Activated CD4-positive, alpha-beta memory T cell treated with anti-CD3 and anti-CD28 coated beads for 36 hours (primary cell): ENCODE measurements around the gene ELAC1. TPM values are rescaled to one million over a fixed set of nuclear protein-coding genes. Genes with fewer than 3 reads are reported as not detected.
A peak's percentile ranks its signal among the peaks of the same experiment; 100 is the strongest.

Experiments
- CTCF ChIA-PET: fragments of 350-600 bp; sonication (Branson Sonifier 250); formaldehyde crosslinking; loops from one replicate; lab custom pipeline; 2021; ENCODE audit warnings: antibody characterized with exemption, inconsistent platforms; lab: Charles Lee
- POLR2A ChIA-PET: fragments of 350-600 bp; sonication (Branson Sonifier 250); formaldehyde crosslinking; loops from one replicate; lab custom pipeline; 2021; ENCODE audit warnings: antibody characterized with exemption; lab: Charles Lee
- DNase-seq: peaks from one replicate; pipeline ENCODE4 v3.0.0-alpha.2; 2020
- H3K27ac Mint-ChIP-seq: one replicate; pipeline ENCODE4 v1.8.0; 2021; ENCODE audit warnings: mixed read lengths
- H3K27me3 Mint-ChIP-seq: one replicate; pipeline ENCODE4 v1.8.0; 2021; ENCODE audit warnings: mixed read lengths
- H3K36me3 Mint-ChIP-seq: one replicate; pipeline ENCODE4 v1.8.0; 2021; ENCODE audit warnings: mixed read lengths
- H3K4me1 Mint-ChIP-seq: one replicate; pipeline ENCODE4 v1.8.0; 2021; ENCODE audit warnings: low read depth, mixed read lengths
- H3K4me3 Mint-ChIP-seq: one replicate; pipeline ENCODE4 v1.8.0; 2021; ENCODE audit warnings: mild to moderate bottlenecking, mixed read lengths
- H3K9me3 Mint-ChIP-seq: one replicate; pipeline ENCODE4 v1.8.0; 2021; ENCODE audit warnings: mixed read lengths
- intact Hi-C: fragments of 100-400 bp; cut with micrococcal nuclease; formaldehyde crosslinking; loops from one replicate; pipeline ENCODE4 v1.15.1; 2023
- total RNA-seq, 2 experiments: library from RNA; stranded (reverse); gene quantifications; one replicate each; pipeline ENCODE4 v1.2.3, GENCODE V29; 2021

Gene ELAC1, protein sequence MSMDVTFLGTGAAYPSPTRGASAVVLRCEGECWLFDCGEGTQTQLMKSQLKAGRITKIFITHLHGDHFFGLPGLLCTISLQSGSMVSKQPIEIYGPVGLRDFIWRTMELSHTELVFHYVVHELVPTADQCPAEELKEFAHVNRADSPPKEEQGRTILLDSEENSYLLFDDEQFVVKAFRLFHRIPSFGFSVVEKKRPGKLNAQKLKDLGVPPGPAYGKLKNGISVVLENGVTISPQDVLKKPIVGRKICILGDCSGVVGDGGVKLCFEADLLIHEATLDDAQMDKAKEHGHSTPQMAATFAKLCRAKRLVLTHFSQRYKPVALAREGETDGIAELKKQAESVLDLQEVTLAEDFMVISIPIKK
- 1 to 10 TPM; 4.7 to 5.9 TPM for total RNA-seq

DNA sequence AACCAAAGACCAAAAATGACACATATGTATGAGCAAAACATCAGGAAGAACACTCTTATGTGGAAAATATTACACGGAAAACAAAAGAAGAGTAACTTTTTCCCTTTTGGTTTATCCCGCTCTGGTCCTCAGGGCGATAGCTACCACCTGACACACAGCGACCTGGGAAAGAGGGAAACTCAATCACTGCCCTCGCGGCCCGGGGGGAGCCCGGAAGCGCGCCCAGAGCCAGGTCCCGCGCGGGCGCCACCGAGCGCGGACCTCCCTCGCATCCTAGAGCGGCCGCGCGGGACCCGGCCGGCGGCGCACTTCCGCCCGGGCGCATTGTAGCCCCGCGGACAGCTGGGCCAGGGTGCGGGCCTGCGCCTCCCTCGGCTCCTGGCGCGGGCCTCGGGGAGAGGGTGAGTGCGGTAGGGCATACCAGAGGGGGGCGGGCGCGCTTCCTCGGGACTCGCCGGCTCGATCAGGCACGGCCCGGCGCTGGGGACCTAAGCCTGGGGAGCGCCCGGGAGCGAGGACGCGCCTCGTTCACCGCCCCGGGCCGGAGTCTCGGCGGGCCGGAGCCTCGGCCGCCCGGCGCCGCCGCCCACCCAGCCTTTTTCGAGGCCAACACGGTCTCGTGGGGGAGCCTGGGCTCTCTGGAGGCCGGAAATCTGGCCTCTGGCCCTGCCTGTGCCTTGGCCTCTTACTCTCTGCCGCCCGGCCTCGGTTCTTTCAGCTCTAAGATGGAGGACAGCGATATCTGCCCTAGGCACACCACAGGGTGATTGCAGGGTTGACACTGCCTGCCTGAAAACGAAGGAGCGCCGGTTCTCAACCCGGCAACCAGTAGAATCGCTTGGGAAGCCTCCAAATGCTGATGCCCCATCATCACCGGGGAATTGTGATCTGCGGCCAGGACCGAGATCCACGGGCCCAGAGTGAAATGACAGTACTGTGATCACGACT, at the start of gene ELAC1:
Gene ELAC1 (plus strand): TSS at position 327 of the 948 bp plus-strand sequence. CDS start 6,365 bp downstream, outside the sequence.
- ChIA-PET POLR2A (interaction anchor here (0.6 to 3.0 kb wide), 6 partner anchors 19 to 788 kb away, joined by 3 to 21 read pairs (median 6); partner anchors contain the start of genes ME2 and SMAD4), CTCF (interaction anchor here (1.5 to 2.7 kb wide), 2 partner anchors 61 to 89 kb away, joined by 4 to 13 read pairs; partner anchors contain the start of genes ME2 and SMAD4)
- Mint-ChIP-seq H3K4me1 (peaks cover 26% of the 10 kb centered on the region), H3K9me3 (peaks cover 12% of the 10 kb centered on the region), H3K4me3 (peak within 1 kb of the TSS; percentile 96), H3K36me3 (peaks cover 15% of the 10 kb centered on the region), H3K27ac (peak within 1 kb of the TSS; percentile 94), H3K27me3 (no peaks in the 10 kb centered on the region)
- DNase-seq, result peak; percentile 71
- intact Hi-C loops, result loop anchor here (1.0 to 2.0 kb wide), 3 partner anchors 62 to 90 kb away; partner anchors contain the start of gene SMAD4

DNA sequence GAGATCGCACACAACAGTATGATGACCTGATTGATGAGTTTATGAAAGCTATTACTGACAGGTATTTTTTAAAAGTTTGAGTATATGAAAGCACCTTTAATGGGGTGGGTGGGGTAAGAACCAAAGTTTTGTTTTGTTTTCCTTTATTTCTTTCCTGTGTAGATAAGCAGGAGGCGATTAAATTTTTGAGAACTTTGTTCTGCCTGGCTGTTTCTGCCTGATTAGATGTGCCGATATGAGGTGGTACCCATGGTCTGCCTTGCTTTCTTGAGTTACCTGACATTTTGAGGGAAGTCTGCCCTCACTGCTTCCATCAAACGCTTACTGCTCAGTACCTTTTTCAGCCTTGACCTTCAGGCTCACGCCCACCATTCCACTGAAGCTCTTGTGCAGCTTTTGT, 49.7 kb upstream of the ELAC1 start:
- Mint-ChIP-seq H3K4me1 (peaks cover 17% of the 10 kb centered on the region), H3K4me3 (no peak overlapping the region), H3K9me3 (no peaks in the 10 kb centered on the region), H3K27ac (no peak overlapping the region), H3K36me3 (peaks cover 52% of the 10 kb centered on the region), H3K27me3 (no peaks in the 10 kb centered on the region)
- intact Hi-C loops, result loop anchor here (5.0 kb wide), 1 partner anchor 96 kb away; the partner anchor contains the start of gene MRO
- POLR2A ChIA-PET, result no interaction called here
- DNase-seq, result no peak
- CTCF ChIA-PET, result no interaction called here

DNA sequence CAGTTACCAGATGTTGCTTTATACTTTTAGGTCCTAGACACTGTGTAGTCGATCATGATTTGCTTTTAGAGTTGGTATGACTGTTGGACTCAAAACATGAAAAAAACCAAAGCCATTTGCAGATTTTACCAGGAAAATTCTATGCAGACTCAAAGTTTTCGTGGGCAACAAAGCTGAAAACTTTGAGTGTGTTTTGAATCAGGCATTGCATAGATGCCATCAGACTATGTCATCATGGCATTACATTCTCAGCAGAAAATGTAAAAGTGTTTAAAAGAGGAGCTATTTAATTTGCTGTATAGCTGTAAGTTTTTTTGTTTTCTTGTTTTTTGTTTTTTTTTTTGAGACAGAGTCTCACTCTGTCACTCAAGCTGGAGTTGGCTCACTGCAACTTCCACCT, 43.5 kb upstream of the ELAC1 start:
- Mint-ChIP-seq H3K4me3 (no peak overlapping the region), H3K36me3 (peaks cover 56% of the 10 kb centered on the region), H3K4me1 (no peaks in the 10 kb centered on the region), H3K9me3 (no peaks in the 10 kb centered on the region), H3K27ac (no peak overlapping the region), H3K27me3 (no peaks in the 10 kb centered on the region)
- ChIA-PET CTCF (no interaction called here), POLR2A (no interaction called here)
- intact Hi-C loops, result no loop called here
- no peak for DNase-seq

DNA sequence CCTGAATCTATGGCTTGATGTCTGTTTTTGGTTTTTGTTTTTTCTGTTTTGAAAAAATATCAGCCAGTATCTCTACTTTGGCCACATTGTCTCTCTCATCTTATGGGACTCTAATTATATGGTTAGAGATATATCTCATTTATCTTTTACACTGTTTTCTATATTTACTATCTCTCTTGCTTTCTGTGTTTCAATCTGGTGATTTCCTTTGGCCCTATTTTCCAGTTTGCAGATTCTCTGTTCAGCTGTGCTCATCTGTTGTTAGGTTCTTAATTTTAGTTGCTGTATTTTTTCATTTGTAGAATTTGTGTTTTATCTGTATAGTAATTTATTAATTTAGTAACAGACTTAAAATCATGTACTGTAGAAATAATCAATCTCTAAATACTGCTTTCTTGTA, 41.3 kb upstream of the ELAC1 start:
- intact Hi-C loops, result no loop called here
- H3K27me3 Mint-ChIP-seq, result no peaks in the 10 kb centered on the region
- no peak overlapping the region for H3K4me3 Mint-ChIP-seq
- POLR2A ChIA-PET, result no interaction called here
- H3K9me3 Mint-ChIP-seq, result no peaks in the 10 kb centered on the region
- no peaks in the 10 kb centered on the region for H3K4me1 Mint-ChIP-seq
- CTCF ChIA-PET, result no interaction called here
- H3K27ac Mint-ChIP-seq, result no peak overlapping the region
- H3K36me3 Mint-ChIP-seq, result peaks cover 48% of the 10 kb centered on the region
- DNase-seq, result no peak

DNA sequence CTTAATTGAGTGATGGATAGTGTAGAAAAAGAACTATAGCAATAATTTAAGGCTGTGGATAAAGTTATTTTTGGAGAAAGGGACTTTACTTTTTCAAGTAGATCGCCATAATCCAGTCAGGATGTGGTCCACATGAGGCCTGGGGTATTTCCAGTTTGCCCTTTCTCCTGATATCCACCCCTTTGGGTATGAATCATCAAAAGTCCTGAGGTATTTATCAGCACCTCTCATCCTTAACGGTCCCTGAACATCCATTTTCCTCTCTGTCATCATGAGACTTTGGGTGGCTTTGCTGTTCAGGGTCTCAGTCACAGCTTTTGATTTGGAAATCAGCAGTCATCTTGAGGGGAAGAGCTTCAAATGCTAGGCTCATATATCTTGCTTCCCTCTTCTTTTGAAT, 39.3 kb upstream of the ELAC1 start:
- Mint-ChIP-seq H3K4me3 (no peak overlapping the region), H3K36me3 (peaks cover 38% of the 10 kb centered on the region), H3K27me3 (no peaks in the 10 kb centered on the region), H3K27ac (no peak overlapping the region), H3K9me3 (no peaks in the 10 kb centered on the region), H3K4me1 (no peaks in the 10 kb centered on the region)
- intact Hi-C loops, result no loop called here
- ChIA-PET CTCF (no interaction called here), POLR2A (no interaction called here)
- DNase-seq, result no peak

DNA sequence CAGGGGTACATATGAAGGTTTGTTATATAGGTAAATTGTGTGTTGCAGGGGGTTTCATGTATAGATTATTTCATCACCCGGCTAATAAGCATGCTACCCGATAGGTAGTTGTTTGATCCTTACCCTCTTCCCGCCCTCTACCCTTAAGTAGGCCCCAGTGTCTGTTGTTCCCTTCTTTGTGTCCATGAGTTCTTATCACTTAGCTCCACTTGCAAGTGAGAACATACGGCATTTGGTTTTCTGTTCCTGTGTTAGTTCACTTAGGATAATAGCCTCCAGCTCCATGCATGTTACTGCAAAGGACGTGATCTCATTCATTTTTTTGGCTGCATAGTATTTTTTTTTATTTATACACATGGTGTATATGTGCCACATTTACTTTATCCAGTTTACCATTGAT, 34.2 kb upstream of the ELAC1 start:
- ChIA-PET POLR2A (interaction anchor here (0.7 kb wide), 1 partner anchor 56 kb away, joined by 3 read pairs; no protein-coding TSS in a partner anchor), CTCF (no interaction called here)
- Mint-ChIP-seq H3K27me3 (no peaks in the 10 kb centered on the region), H3K4me3 (no peak overlapping the region), H3K4me1 (no peaks in the 10 kb centered on the region), H3K9me3 (no peaks in the 10 kb centered on the region), H3K27ac (no peak overlapping the region), H3K36me3 (peaks cover 22% of the 10 kb centered on the region)
- intact Hi-C loops, result no loop called here
- no peak for DNase-seq

DNA sequence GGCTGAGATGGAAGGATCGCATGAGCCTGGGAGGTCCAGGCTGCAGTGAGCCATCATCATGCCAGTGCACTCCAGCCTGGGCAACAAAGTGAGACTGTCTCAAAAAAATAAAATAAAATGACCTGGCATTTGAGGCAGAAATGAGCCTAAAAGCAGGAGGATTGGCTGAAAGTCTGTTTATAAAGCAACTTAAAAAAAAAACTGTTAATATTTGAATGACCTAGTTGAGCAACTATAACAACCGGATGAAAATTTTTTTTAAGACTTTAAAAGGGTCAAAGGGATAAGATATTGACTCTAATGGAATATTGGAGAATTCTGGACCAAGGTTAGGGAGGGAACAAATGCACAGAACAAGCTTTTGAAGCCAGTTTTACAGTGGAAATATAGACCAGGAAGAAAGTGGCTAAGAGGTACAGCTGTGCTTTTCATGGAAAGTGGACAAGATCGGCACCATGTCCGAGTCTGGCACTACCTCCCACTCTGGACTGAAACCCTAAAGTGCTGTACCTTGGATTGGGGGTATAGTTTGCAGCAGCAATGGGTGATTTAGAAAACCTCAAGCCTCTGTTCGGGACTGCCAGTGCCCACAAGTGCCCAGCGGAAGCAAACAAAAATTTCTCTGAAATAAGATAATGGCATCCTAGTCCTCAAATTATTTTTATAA, 33.2 kb upstream of the ELAC1 start:
- POLR2A ChIA-PET, result no interaction called here
- intact Hi-C loops, result no loop called here
- Mint-ChIP-seq H3K36me3 (peaks cover 20% of the 10 kb centered on the region), H3K9me3 (no peaks in the 10 kb centered on the region), H3K27me3 (no peaks in the 10 kb centered on the region), H3K4me3 (no peak overlapping the region), H3K4me1 (no peaks in the 10 kb centered on the region), H3K27ac (no peak overlapping the region)
- CTCF ChIA-PET, result interaction anchor here (0.7 kb wide), 1 partner anchor 124 kb away, joined by 3 read pairs; no protein-coding TSS in a partner anchor
- no peak for DNase-seq

DNA sequence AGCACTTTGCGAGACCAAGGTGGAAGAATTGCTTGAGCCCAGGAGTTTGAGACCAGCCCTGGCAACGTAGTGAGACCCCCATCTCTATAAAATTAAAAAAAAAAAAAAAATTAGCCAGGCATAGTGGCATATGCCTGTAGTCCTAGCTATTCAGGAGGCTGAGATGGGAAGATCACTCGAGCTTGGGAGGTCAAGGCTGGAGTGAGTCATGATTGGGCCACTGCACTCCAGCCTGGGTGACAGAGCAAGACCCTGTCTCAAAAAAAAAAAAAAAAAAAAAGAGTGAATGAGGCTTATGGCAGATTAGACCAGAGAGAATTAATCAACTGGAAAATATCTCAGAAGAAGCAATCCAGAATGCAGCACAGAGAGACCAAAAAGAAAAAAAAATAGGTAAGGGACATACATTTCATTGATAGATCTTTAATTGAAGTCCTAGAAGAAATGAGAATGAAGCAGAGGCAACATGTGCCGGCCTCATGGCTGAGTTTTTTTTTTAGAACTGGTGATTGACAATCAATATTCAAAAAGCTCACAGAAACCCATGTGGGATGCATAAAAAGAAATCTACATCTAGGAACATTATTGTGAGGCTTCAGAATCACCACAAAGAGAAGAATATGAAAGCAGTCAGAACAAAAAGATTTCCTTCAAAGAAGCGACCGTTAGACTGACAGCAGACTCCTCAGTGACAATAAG, 32.2 kb upstream of the ELAC1 start:
- ChIA-PET POLR2A (no interaction called here), CTCF (interaction anchor here (0.7 kb wide), 1 partner anchor 125 kb away, joined by 3 read pairs; no protein-coding TSS in a partner anchor)
- no peaks in the 10 kb centered on the region for H3K9me3 Mint-ChIP-seq
- peaks cover 21% of the 10 kb centered on the region for H3K36me3 Mint-ChIP-seq
- no peaks in the 10 kb centered on the region for H3K27me3 Mint-ChIP-seq
- no peak overlapping the region for H3K27ac Mint-ChIP-seq
- H3K4me3 Mint-ChIP-seq, result no peak overlapping the region
- DNase-seq, result no peak
- intact Hi-C loops, result no loop called here
- H3K4me1 Mint-ChIP-seq, result no peaks in the 10 kb centered on the region

DNA sequence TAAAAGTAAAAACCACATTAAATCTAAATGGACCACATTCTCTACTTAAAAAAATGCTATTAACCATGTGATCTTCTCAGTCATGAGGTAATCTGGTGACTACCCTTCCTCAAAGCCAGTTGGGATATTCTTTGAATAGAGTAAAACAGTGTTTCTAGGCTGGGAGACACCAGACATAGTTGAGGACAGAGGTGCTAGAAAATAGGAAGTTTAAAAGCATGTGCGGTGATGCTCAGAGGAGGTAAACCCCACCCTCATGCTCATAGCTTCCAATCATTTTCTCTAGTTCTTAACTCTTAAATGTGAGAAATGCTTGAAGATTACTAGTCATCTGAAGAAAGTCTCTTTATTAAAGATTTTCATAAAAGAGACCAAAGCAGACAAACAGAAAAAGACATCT, 30.7 kb upstream of the ELAC1 start:
- CTCF ChIA-PET, result no interaction called here
- intact Hi-C loops, result no loop called here

DNA sequence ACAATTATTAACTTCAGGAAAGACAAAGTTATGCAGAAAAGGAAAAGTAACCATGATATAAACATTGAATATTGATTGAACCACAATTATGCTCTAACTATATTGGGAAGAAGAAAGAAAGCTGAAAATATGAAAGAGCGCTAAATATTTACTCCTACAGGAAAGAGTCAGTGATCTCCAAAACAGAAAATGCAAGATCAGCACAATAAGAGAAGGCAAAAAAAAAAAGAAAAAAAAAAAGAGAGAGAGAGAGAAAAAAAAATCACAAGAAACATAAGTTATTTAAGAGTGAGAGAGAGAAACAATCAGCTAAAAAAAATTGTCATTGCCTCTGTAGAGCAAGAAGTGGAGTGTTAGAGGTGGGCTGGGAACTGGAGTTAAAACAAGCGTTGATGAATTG, 28.9 kb upstream of the ELAC1 start:
- Mint-ChIP-seq H3K27ac (no peak overlapping the region), H3K36me3 (peaks cover 18% of the 10 kb centered on the region), H3K4me1 (no peaks in the 10 kb centered on the region), H3K4me3 (no peak overlapping the region), H3K27me3 (no peaks in the 10 kb centered on the region), H3K9me3 (no peaks in the 10 kb centered on the region)
- ChIA-PET POLR2A (interaction anchor here (0.6 kb wide), 1 partner anchor 12 kb away, joined by 3 read pairs; no protein-coding TSS in a partner anchor), CTCF (interaction anchor here (1.2 kb wide), 1 partner anchor 11 kb away, joined by 3 read pairs; no protein-coding TSS in a partner anchor)
- no peak for DNase-seq
- intact Hi-C loops, result no loop called here

More for the DNA sequence above, 30.7 kb upstream of the ELAC1 start:
- no peak for DNase-seq
- no peaks in the 10 kb centered on the region for H3K9me3 Mint-ChIP-seq
- POLR2A ChIA-PET, result no interaction called here
- no peaks in the 10 kb centered on the region for H3K27me3 Mint-ChIP-seq
- no peak overlapping the region for H3K4me3 Mint-ChIP-seq
- H3K27ac Mint-ChIP-seq, result no peak overlapping the region
- no peaks in the 10 kb centered on the region for H3K4me1 Mint-ChIP-seq
- peaks cover 21% of the 10 kb centered on the region for H3K36me3 Mint-ChIP-seq
